Left lung (tissue), 10 donors: Measurements from ENCODE around the gene DNHD1. TPM values are rescaled to one million over a fixed set of nuclear protein-coding genes. Genes with fewer than 3 reads are reported as not detected.
"Not testable (repeated sequence)": the region's sequence is repeated elsewhere in the genome, so short reads cannot be mapped to it uniquely, and the experiment has no call there.

Source experiments
- ATAC-seq: fragments of 200-7000 bp; cut with Tn5 transposase; one replicate; pipeline ENCODE4 v1.9.1; 2020; ENCODE audit warnings: moderate library complexity
- DNase-seq, 4 donors: peaks; one replicate each; pipeline ENCODE4 v3.0.0-alpha.2; 2013 to 2020
- H3K27ac ChIP-seq, 2 donors: fragments of 200-600 bp; sonication (generic) in 1 of 2; one replicate each; pipeline versions ENCODE4 v1.5.0 to v1.8.0; 2020 to 2021
- H3K27me3 ChIP-seq, 2 donors: fragments of 200-600 bp; sonication (generic) in 1 of 2; one replicate each; pipeline versions ENCODE4 v1.5.0 to v1.8.0; 2020 to 2021
- H3K36me3 ChIP-seq, 2 donors: fragments of 200-600 bp; sonication (generic) in 1 of 2; one replicate each; pipeline versions ENCODE4 v1.5.0 to v1.8.0; 2020 to 2021
- H3K4me1 ChIP-seq, 2 donors: fragments of 200-600 bp; one replicate each; pipeline ENCODE4 v1.8.0; 2021
- H3K4me3 ChIP-seq, 2 donors: fragments of 200-600 bp; sonication (generic) in 1 of 2; one replicate each; pipeline versions ENCODE4 v1.5.0 to v1.8.0; 2020 to 2021; ENCODE audit warnings: mild to moderate bottlenecking in 1 of 2
- H3K9me3 ChIP-seq, 2 donors: fragments of 200-600 bp; sonication (generic) in 1 of 2; one replicate each; pipeline versions ENCODE4 v1.5.0 to v1.8.0; 2020 to 2021
- CTCF ChIP-seq, 2 donors: fragments of 200-600 bp; sonication (generic) in 1 of 2; IDR thresholded peaks; one replicate each; pipeline versions ENCODE4 v1.5.0 to v1.8.0; 2021; ENCODE audit warnings: antibody characterized with exemption in 2 of 2
- intact Hi-C, 2 donors: fragments of 100-400 bp; cut with DNase I; formaldehyde crosslinking; loops; one replicate each; pipeline versions ENCODE4 v1.11.2 to v1.14.2; 2022
- polyA plus RNA-seq, 6 donors: library from polyadenylated mRNA; unstranded; fragments of 120-200 nt; gene quantifications; one replicate each; pipeline ENCODE4 v1.2.1, GENCODE V29; 2013; ENCODE audit not compliant: insufficient read length in 6 of 6
- total RNA-seq, 2 donors: library from RNA; stranded (reverse); fragmentation: NEBNext Ultra II Directional; extraction: Animal tissue kit (Norgen Biotek cat#: 25700); gene quantifications; one replicate each; pipeline ENCODE4 v1.2.1, GENCODE V29; 2021
- donor health status: DM: no; HTN: yes; CAD: no.
- donor health status: DM: no; HTN: no; CAD: no.

DNHD1 gene
- total and polyA plus RNA-seq, 8 donors = 7.1 to 18.6 (median 15.5) TPM

- DNase-seq = no peak
- Histone ChIP-seq H3K9me3 (no peaks in the 10 kb centered on the region), H3K4me1 (no peaks in the 10 kb centered on the region), H3K27ac (no peak overlapping the region), H3K27me3 (no peaks in the 10 kb centered on the region), H3K36me3 (peaks cover 0 to 43% of the 10 kb centered on the region in 2 donors), H3K4me3 (no peak overlapping the region)
- no peak for ATAC-seq
- intact Hi-C loops = no loop called here
- no peak for TF ChIP-seq CTCF (IDR thresholded peaks at IDR 0.05)
These were observed 19.8 kb downstream of the DNHD1 start for GRCh38 chr11:6516865-6517264.

- TF ChIP-seq CTCF (IDR thresholded peaks at IDR 0.05) = no peak
- H3K9me3 ChIP-seq = no peaks in the 10 kb centered on the region
- intact Hi-C loops = no loop called here
- ATAC-seq (no peak), DNase-seq (no peak)
- H3K4me3 ChIP-seq = no peak overlapping the region
- H3K36me3 ChIP-seq = peaks cover 0 to 23% of the 10 kb centered on the region in 2 donors
- no peaks in the 10 kb centered on the region for H3K27me3 ChIP-seq
- H3K4me1 ChIP-seq = no peaks in the 10 kb centered on the region
- H3K27ac ChIP-seq = no peak overlapping the region
These were observed 23.2 kb downstream of the DNHD1 start for GRCh38 chr11:6520265-6520664.

- DNase-seq, H3K4me3 ChIP-seq, ATAC-seq, intact Hi-C loops, H3K27me3 ChIP-seq, H3K9me3 ChIP-seq, H3K4me1 ChIP-seq, H3K27ac ChIP-seq: not testable (repeated sequence)
- peaks cover 0 to 23% of the 10 kb centered on the region in 2 donors for H3K36me3 ChIP-seq
These were observed 24.9 kb downstream of the DNHD1 start for GRCh38 chr11:6521946-6522345.

- no peak for DNase-seq
These were observed 26.2 kb downstream of the DNHD1 start for GRCh38 chr11:6523253-6523652.

GRCh38 chr11:6526411-6527135 lies 29.5 kb downstream of the DNHD1 start:
- ATAC-seq (no peak), DNase-seq (no peak)
- Histone ChIP-seq H3K27me3 (no peaks in the 10 kb centered on the region), H3K9me3 (no peaks in the 10 kb centered on the region), H3K27ac (no peak overlapping the region), H3K4me3 (no peak overlapping the region), H3K36me3 (peaks cover 0 to 16% of the 10 kb centered on the region in 2 donors), H3K4me1 (no peaks in the 10 kb centered on the region)
- TF ChIP-seq CTCF (IDR thresholded peaks at IDR 0.05) = no peak
- intact Hi-C loops = no loop called here

More at GRCh38 chr11:6523253-6523652, 26.2 kb downstream of the DNHD1 start:
- peaks cover 0 to 26% of the 10 kb centered on the region in 2 donors for H3K36me3 ChIP-seq
- no peak overlapping the region for H3K4me3 ChIP-seq
- no peak for TF ChIP-seq CTCF (IDR thresholded peaks at IDR 0.05)
- no peak overlapping the region for H3K27ac ChIP-seq
- ATAC-seq = no peak
- no peaks in the 10 kb centered on the region for H3K9me3 ChIP-seq
- no peaks in the 10 kb centered on the region for H3K27me3 ChIP-seq
- intact Hi-C loops = no loop called here
- no peaks in the 10 kb centered on the region for H3K4me1 ChIP-seq

GRCh38 chr11:6529266-6529665 lies 32.2 kb downstream of the DNHD1 start:
- no peak overlapping the region for H3K27ac ChIP-seq
- TF ChIP-seq CTCF (IDR thresholded peaks at IDR 0.05) = no peak
- H3K27me3 ChIP-seq = no peaks in the 10 kb centered on the region
- no peak overlapping the region for H3K4me3 ChIP-seq
- peaks cover 0 to 31% of the 10 kb centered on the region in 2 donors for H3K36me3 ChIP-seq
- intact Hi-C loops = no loop called here
- DNase-seq (no peak), ATAC-seq (no peak)
- H3K9me3 ChIP-seq = no peaks in the 10 kb centered on the region
- H3K4me1 ChIP-seq = no peaks in the 10 kb centered on the region
